Activated naive CD8-positive, alpha-beta T cell treated with anti-CD3 and anti-CD28 coated beads, Interleukin-2, amount 10 ng/mL, durations not matched to agents 7 days and 5 days (primary cell): ENCODE results near the gene PRG2. TPM values are rescaled to one million over a fixed set of nuclear protein-coding genes. Genes with fewer than 3 reads are reported as not detected.

Experiments used
- ATAC-seq: fragments of 150-1000 bp; cut with Tn5 transposase; one replicate; pipeline ENCODE4 v1.10.0; 2021; ENCODE audit warnings: low read depth, moderate library complexity
- POLR2A ChIA-PET: fragments of 350-600 bp; sonication (Branson Sonifier 250); formaldehyde crosslinking; loops from one replicate; lab custom pipeline; 2021; ENCODE audit warnings: antibody characterized with exemption; lab: Charles Lee
- DNase-seq: peaks from one replicate; pipeline ENCODE4 v3.0.0; 2021
- H3K27ac Mint-ChIP-seq: one replicate; pipeline ENCODE4 v1.8.0; 2022; ENCODE audit warnings: mild to moderate bottlenecking, mixed read lengths
- H3K27me3 Mint-ChIP-seq: one replicate; pipeline ENCODE4 v1.8.0; 2022; ENCODE audit warnings: mild to moderate bottlenecking, moderate library complexity, mixed read lengths
- H3K36me3 Mint-ChIP-seq: one replicate; pipeline ENCODE4 v1.8.0; 2021; ENCODE audit warnings: mild to moderate bottlenecking, mixed read lengths
- H3K4me1 Mint-ChIP-seq: one replicate; pipeline ENCODE4 v1.8.0; 2021; ENCODE audit warnings: mixed read lengths
- H3K4me3 Mint-ChIP-seq: one replicate; pipeline ENCODE4 v1.8.0; 2022; ENCODE audit warnings: mild to moderate bottlenecking, moderate library complexity, mixed read lengths
- H3K9me3 Mint-ChIP-seq: one replicate; pipeline ENCODE4 v1.8.0; 2021; ENCODE audit warnings: mixed read lengths
- total RNA-seq, 2 experiments: library from RNA; stranded (reverse); gene quantifications; one replicate each; pipeline ENCODE4 v1.2.3, GENCODE V29; 2021

The PRG2 gene
- total RNA-seq, 2 experiments from 2014 or later = 0.25 TPM; not detected in 1

- Mint-ChIP-seq H3K27ac (peak overlapping the region; percentile 91), H3K27me3 (peaks cover 10% of the 10 kb centered on the region), H3K4me3 (peak overlapping the region; percentile 88), H3K9me3 (no peaks in the 10 kb centered on the region), H3K4me1 (peaks cover 49% of the 10 kb centered on the region), H3K36me3 (peaks cover 28% of the 10 kb centered on the region)
- POLR2A ChIA-PET = interaction anchor here (0.6 to 1.1 kb wide), 3 partner anchors 10 to 33 kb away, joined by 3 read pairs; no protein-coding TSS in a partner anchor
- DNase-seq (no peak), ATAC-seq (no peak)
These were observed 36.0 kb upstream of the PRG2 start for GRCh38 chr11:57426439-57426928.

- POLR2A ChIA-PET = interaction anchor here (0.6 to 1.2 kb wide), 6 partner anchors 9 to 118 kb away, joined by 3 read pairs; no protein-coding TSS in a partner anchor
- H3K36me3 Mint-ChIP-seq = peaks cover 35% of the 10 kb centered on the region
- H3K27ac Mint-ChIP-seq = peak overlapping the region; percentile 91
- DNase-seq = no peak
- peaks cover 49% of the 10 kb centered on the region for H3K4me1 Mint-ChIP-seq
- H3K27me3 Mint-ChIP-seq = peaks cover 10% of the 10 kb centered on the region
- ATAC-seq = no peak
- no peaks in the 10 kb centered on the region for H3K9me3 Mint-ChIP-seq
- H3K4me3 Mint-ChIP-seq = peak overlapping the region; percentile 88
These were observed 35.4 kb upstream of the PRG2 start for GRCh38 chr11:57425565-57426438.

GRCh38 chr11:57424792-57425564 lies 34.5 kb upstream of the PRG2 start:
- Mint-ChIP-seq H3K27me3 (peaks cover 10% of the 10 kb centered on the region), H3K4me3 (peak overlapping the region; percentile 88), H3K27ac (peak overlapping the region; percentile 91), H3K4me1 (peaks cover 52% of the 10 kb centered on the region), H3K36me3 (peaks cover 42% of the 10 kb centered on the region), H3K9me3 (no peaks in the 10 kb centered on the region)
- DNase-seq = peak; percentile 76
- POLR2A ChIA-PET = interaction anchor here (0.5 to 1.2 kb wide), 7 partner anchors 16 to 317 kb away, joined by 3 read pairs; partner anchors contain the start of gene TNKS1BP1
- ATAC-seq = peak; percentile 95

- no peak for ATAC-seq
- H3K36me3 Mint-ChIP-seq = peaks cover 43% of the 10 kb centered on the region
- DNase-seq = no peak
- POLR2A ChIA-PET = interaction anchor here (0.5 to 1.2 kb wide), 6 partner anchors 15 to 368 kb away, joined by 3 read pairs; partner anchors contain the start of gene TNKS1BP1
- H3K27ac Mint-ChIP-seq = peak overlapping the region; percentile 91
- H3K4me1 Mint-ChIP-seq = peaks cover 53% of the 10 kb centered on the region
- peaks cover 10% of the 10 kb centered on the region for H3K27me3 Mint-ChIP-seq
- peak overlapping the region; percentile 88 for H3K4me3 Mint-ChIP-seq
- H3K9me3 Mint-ChIP-seq = no peaks in the 10 kb centered on the region
These were observed 33.8 kb upstream of the PRG2 start for GRCh38 chr11:57424137-57424791.

- ATAC-seq = no peak
- DNase-seq = no peak
- Mint-ChIP-seq H3K4me1 (peaks cover 55% of the 10 kb centered on the region), H3K4me3 (no peak overlapping the region), H3K27ac (peak overlapping the region; percentile 54), H3K36me3 (peaks cover 54% of the 10 kb centered on the region), H3K9me3 (no peaks in the 10 kb centered on the region), H3K27me3 (peaks cover 5% of the 10 kb centered on the region)
- POLR2A ChIA-PET = no interaction called here
These were observed 32.2 kb upstream of the PRG2 start for GRCh38 chr11:57422669-57423068.

- no peaks in the 10 kb centered on the region for H3K9me3 Mint-ChIP-seq
- H3K27ac Mint-ChIP-seq = peak overlapping the region; percentile 26
- ATAC-seq (no peak), DNase-seq (no peak)
- peaks cover 48% of the 10 kb centered on the region for H3K4me1 Mint-ChIP-seq
- H3K36me3 Mint-ChIP-seq = peaks cover 63% of the 10 kb centered on the region
- H3K4me3 Mint-ChIP-seq = no peak overlapping the region
- POLR2A ChIA-PET = no interaction called here
- no peaks in the 10 kb centered on the region for H3K27me3 Mint-ChIP-seq
These were observed 31.4 kb upstream of the PRG2 start for GRCh38 chr11:57421805-57422204.

GRCh38 chr11:57421066-57421465 lies 30.6 kb upstream of the PRG2 start:
- no peak for ATAC-seq
- peaks cover 42% of the 10 kb centered on the region for H3K4me1 Mint-ChIP-seq
- no peaks in the 10 kb centered on the region for H3K9me3 Mint-ChIP-seq
- peak overlapping the region; percentile 12 for H3K27ac Mint-ChIP-seq
- no peak overlapping the region for H3K4me3 Mint-ChIP-seq
- peaks cover 63% of the 10 kb centered on the region for H3K36me3 Mint-ChIP-seq
- no peaks in the 10 kb centered on the region for H3K27me3 Mint-ChIP-seq
- no peak for DNase-seq
- POLR2A ChIA-PET = no interaction called here

GRCh38 chr11:57419146-57419545 lies 28.7 kb upstream of the PRG2 start:
- ATAC-seq = no peak
- no peaks in the 10 kb centered on the region for H3K9me3 Mint-ChIP-seq
- H3K27ac Mint-ChIP-seq = no peak overlapping the region
- no peak overlapping the region for H3K4me3 Mint-ChIP-seq
- POLR2A ChIA-PET = no interaction called here
- peaks cover 68% of the 10 kb centered on the region for H3K36me3 Mint-ChIP-seq
- peaks cover 33% of the 10 kb centered on the region for H3K4me1 Mint-ChIP-seq
- H3K27me3 Mint-ChIP-seq = no peaks in the 10 kb centered on the region
- DNase-seq = no peak

GRCh38 chr11:57418131-57418530 lies 27.7 kb upstream of the PRG2 start:
- DNase-seq (no peak), ATAC-seq (no peak)
- no peak overlapping the region for H3K4me3 Mint-ChIP-seq
- no peak overlapping the region for H3K27ac Mint-ChIP-seq
- no peaks in the 10 kb centered on the region for H3K27me3 Mint-ChIP-seq
- H3K9me3 Mint-ChIP-seq = no peaks in the 10 kb centered on the region
- H3K36me3 Mint-ChIP-seq = peaks cover 73% of the 10 kb centered on the region
- H3K4me1 Mint-ChIP-seq = peaks cover 35% of the 10 kb centered on the region
- POLR2A ChIA-PET = no interaction called here

GRCh38 chr11:57417056-57417455 lies 26.6 kb upstream of the PRG2 start:
- POLR2A ChIA-PET = interaction anchor here (1.1 kb wide), 1 partner anchor 9 kb away, joined by 3 read pairs; no protein-coding TSS in a partner anchor
- ATAC-seq = no peak
- H3K27me3 Mint-ChIP-seq = no peaks in the 10 kb centered on the region
- H3K36me3 Mint-ChIP-seq = peaks cover 71% of the 10 kb centered on the region
- no peak overlapping the region for H3K27ac Mint-ChIP-seq
- H3K9me3 Mint-ChIP-seq = no peaks in the 10 kb centered on the region
- DNase-seq = no peak
- peaks cover 25% of the 10 kb centered on the region for H3K4me1 Mint-ChIP-seq
- no peak overlapping the region for H3K4me3 Mint-ChIP-seq

GRCh38 chr11:57416436-57416835 lies 26.0 kb upstream of the PRG2 start:
- POLR2A ChIA-PET = interaction anchor here (1.1 kb wide), 1 partner anchor 10 kb away, joined by 3 read pairs; no protein-coding TSS in a partner anchor
- Mint-ChIP-seq H3K9me3 (no peaks in the 10 kb centered on the region), H3K36me3 (peaks cover 70% of the 10 kb centered on the region), H3K4me3 (no peak overlapping the region), H3K4me1 (peaks cover 20% of the 10 kb centered on the region), H3K27ac (no peak overlapping the region), H3K27me3 (no peaks in the 10 kb centered on the region)
- ATAC-seq = no peak
- DNase-seq = no peak

- POLR2A ChIA-PET = no interaction called here
- DNase-seq (no peak), ATAC-seq (no peak)
- H3K4me3 Mint-ChIP-seq = no peak overlapping the region
- peaks cover 21% of the 10 kb centered on the region for H3K4me1 Mint-ChIP-seq
- H3K27me3 Mint-ChIP-seq = no peaks in the 10 kb centered on the region
- H3K27ac Mint-ChIP-seq = no peak overlapping the region
- no peaks in the 10 kb centered on the region for H3K9me3 Mint-ChIP-seq
- H3K36me3 Mint-ChIP-seq = peaks cover 63% of the 10 kb centered on the region
These were observed 24.3 kb upstream of the PRG2 start for GRCh38 chr11:57414612-57415212.
